ENCODE measurements around the gene SGCD.

Gene SGCD

GRCh38 chr5:156496291-156496690 lies 169.3 kb downstream of the SGCD start:
- DNase-seq (ENCODE audit: extremely low read depth, low read depth) = no peak
- TF ChIP-seq, protein P1, sequence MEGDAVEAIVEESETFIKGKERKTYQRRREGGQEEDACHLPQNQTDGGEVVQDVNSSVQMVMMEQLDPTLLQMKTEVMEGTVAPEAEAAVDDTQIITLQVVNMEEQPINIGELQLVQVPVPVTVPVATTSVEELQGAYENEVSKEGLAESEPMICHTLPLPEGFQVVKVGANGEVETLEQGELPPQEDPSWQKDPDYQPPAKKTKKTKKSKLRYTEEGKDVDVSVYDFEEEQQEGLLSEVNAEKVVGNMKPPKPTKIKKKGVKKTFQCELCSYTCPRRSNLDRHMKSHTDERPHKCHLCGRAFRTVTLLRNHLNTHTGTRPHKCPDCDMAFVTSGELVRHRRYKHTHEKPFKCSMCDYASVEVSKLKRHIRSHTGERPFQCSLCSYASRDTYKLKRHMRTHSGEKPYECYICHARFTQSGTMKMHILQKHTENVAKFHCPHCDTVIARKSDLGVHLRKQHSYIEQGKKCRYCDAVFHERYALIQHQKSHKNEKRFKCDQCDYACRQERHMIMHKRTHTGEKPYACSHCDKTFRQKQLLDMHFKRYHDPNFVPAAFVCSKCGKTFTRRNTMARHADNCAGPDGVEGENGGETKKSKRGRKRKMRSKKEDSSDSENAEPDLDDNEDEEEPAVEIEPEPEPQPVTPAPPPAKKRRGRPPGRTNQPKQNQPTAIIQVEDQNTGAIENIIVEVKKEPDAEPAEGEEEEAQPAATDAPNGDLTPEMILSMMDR (IDR thresholded peaks at IDR 0.05; ENCODE audit: low read depth, low read length) = no peak

DNA sequence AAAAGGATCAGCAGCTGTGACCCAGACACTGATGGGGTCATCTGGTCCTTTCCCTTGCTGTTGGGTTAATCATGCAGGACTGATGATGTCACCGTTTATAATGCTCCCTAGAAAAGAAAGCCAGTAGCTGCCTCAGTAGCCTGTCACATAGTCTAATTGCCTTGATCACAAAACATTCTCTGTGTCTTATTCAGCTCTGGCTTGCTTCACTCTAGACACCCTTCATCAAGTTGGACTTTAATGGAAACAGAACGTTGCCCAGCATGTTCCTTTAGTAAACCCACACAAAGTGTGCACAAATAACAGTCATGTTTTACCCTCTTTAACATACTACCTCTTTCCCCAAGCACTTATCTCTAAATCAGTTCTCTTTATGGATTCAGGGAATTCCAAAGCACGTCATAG lies 170.8 kb downstream of the SGCD start:
- DNase-seq (ENCODE audit: extremely low read depth, low read depth) = no peak
- TF ChIP-seq, protein P1 (IDR thresholded peaks at IDR 0.05; ENCODE audit: low read depth, low read length) = no peak

DNA sequence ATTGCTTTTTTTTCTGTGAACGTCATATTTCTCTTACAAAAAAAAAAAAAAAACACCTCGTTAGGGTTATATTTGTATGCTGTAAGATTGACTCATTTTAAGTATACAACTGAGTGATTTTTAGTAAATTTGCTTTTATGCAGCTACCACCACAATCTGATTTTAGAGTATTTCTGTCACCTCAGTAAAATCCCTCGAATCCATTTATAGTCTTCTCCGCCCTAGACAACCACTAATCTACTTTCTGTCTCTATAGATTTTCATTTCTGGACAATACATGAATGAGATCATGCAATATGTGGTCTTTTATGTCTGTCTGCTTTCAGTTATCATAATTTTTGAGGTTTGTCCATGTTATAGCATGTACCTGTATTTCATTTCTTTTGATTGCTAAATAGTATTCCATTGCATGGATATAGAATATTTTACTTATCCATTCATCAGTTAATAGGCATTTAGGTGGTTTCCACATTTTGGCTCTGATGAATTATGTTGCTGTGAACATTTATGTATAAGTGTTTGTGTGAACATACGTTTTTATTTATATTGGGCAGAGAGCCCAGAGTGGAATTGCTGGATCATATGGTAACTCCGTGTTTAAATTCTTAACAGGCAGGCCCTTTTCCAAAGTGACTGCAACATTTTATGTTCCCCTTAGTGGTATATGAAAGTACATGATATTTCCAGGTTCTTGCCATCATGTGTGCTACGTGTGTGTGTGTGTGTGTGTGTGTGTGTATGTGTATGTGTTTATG lies 171.4 kb downstream of the SGCD start:
- no peak for DNase-seq (ENCODE audit: extremely low read depth, low read depth)
- TF ChIP-seq, protein P1 (IDR thresholded peaks at IDR 0.05; ENCODE audit: low read depth, low read length) = no peak

DNA sequence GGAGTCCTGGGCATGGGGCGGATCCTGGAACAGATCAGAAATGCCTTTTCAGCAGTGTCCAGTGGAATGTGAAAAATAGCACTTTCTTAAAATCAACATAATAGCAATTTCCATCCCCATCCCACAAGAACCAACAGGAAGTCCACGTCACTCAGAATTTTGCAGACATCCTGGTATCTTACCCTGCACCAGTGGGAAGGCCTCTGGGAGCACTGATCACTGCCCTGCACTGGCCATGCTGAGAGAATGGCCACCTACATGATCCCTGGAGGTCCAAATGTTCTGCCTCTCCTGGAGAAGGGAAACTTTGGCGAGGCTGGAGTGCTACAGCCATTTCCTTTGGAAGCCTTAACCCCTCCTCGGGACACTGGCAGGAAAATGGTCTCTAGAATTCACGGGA lies 173.8 kb downstream of the SGCD start:
- DNase-seq (ENCODE audit: extremely low read depth, low read depth) = no peak
- TF ChIP-seq, protein P1 (IDR thresholded peaks at IDR 0.05; ENCODE audit: low read depth, low read length) = no peak

DNA sequence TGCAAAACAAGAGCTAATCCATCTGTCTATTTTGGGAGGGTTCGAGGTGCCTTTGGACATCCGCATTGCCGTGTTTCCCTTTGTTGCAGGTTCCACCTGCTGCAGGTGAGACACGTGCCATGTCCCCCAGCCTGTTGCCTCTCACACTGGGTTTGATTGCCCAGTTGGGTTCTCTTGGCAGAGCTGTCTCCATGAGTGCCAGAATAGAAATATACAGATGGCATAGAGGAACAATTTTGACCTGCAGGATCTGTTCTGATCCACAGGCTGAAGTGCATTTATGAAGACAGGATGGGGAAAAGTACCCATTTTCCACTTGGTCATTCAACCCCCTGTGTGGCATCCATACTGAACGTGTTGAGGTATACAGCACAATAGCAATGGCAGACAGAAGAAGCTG lies 178.1 kb downstream of the SGCD start:
- TF ChIP-seq, protein P1 (IDR thresholded peaks at IDR 0.05; ENCODE audit: low read depth, low read length) = no peak
- DNase-seq (ENCODE audit: extremely low read depth, low read depth) = no peak

DNA sequence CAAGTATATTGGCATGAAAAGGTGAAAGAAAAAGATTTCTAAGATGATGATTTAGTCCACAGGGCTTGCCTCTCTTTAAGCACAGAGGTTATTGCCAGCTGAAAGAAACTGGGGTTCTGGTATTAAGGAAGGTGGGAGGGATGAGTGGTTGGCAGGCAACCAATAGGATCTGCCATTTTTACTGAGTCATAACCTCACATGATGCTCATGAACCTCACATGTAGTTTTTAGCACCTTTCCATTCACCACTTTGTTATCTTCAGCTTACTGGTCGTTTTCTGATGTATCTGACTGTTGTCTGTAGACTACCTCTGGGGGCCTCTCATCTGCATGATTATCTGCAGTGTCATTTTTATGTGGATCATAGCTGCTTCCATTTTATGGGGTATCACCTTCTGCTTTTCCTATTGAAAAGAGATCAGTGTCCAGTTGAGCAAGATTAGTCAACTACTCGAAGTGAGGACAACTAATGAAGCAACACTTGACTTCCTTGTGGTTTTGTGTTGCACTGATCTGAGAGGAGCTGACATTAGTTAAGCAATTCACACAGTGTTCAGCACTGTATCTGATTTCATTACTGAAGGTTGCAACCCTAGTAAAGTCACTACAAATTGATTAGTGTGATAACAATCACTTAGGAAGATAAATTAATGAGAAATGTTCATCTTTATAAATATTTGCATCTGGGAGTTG lies 186.3 kb downstream of the SGCD start:
- TF ChIP-seq, protein P1 (IDR thresholded peaks at IDR 0.05; ENCODE audit: low read depth, low read length) = no peak
- DNase-seq (ENCODE audit: extremely low read depth, low read depth) = no peak

DNA sequence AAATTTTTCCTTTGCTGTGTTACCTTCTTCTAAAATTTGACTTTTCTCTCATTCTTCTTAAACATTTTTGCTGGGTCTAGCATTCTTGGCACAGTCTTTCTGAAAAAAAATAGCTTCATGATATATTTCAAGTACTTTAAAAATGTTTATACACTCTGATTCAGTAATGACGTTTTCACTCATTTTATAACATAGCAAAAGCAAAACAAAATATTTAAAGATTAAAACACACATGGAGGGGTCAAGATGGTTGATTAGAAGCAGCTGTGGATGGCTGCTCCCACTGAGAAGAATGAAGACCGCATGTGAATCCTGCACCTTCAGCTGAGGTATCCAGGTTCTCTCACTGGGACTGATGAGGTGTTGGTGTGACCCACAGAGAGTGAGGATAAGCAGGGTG lies 188.2 kb downstream of the SGCD start:
- DNase-seq (ENCODE audit: extremely low read depth, low read depth) = no peak
- TF ChIP-seq, protein P1 (IDR thresholded peaks at IDR 0.05; ENCODE audit: low read depth, low read length) = no peak
